ENCODE data around the gene ERCC4.

Gene ERCC4

DNA sequence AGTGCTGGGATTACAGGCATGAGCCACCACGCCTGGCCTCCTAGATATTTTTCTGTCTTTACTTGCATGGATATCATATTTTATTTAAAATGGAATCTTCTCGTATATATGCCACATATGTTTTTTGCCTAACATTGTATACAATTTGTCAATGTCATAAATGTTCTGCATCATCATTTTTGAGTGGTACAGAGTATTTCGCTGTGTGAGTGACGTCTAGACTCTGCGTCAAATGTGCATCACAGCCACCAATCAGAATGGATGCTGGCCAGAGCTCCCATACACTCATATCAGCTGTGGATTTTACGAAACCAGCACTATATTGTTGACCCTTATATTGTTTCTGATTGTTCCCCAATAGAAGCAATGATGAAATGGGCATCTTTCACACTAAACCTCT, 57.2 kb downstream of the ERCC4 start:
- DNase-seq (ENCODE audit: low read depth), result no peak
- TF ChIP-seq, protein P1, sequence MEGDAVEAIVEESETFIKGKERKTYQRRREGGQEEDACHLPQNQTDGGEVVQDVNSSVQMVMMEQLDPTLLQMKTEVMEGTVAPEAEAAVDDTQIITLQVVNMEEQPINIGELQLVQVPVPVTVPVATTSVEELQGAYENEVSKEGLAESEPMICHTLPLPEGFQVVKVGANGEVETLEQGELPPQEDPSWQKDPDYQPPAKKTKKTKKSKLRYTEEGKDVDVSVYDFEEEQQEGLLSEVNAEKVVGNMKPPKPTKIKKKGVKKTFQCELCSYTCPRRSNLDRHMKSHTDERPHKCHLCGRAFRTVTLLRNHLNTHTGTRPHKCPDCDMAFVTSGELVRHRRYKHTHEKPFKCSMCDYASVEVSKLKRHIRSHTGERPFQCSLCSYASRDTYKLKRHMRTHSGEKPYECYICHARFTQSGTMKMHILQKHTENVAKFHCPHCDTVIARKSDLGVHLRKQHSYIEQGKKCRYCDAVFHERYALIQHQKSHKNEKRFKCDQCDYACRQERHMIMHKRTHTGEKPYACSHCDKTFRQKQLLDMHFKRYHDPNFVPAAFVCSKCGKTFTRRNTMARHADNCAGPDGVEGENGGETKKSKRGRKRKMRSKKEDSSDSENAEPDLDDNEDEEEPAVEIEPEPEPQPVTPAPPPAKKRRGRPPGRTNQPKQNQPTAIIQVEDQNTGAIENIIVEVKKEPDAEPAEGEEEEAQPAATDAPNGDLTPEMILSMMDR (IDR thresholded peaks at IDR 0.05; ENCODE audit: insufficient read depth, low read depth, low read length, missing control alignments), result no peak
- H3K4me3 ChIP-seq (ENCODE audit: low read length), result no peak overlapping the region

DNA sequence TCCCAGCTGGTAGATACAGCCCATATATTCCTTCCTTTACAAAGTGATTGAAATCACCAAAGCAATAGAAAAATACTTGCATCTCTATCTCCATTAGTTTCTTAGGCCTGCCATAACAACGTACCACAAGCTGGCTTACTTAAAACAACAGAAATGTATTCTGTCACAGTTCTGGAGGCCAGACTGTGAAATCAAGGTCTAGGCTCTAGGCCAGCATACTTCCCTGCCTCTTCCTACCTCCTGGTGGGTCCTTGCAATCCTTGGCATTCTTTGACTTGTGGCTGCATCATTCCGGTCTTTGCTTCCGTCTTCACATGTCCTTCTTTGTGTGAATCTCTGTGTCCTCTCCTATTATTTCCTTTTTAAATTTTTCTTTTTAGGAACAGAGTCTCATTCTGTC, 62.5 kb downstream of the ERCC4 start:
- no peak overlapping the region for H3K4me3 ChIP-seq (ENCODE audit: low read length)
- TF ChIP-seq, protein P1 (IDR thresholded peaks at IDR 0.05; ENCODE audit: insufficient read depth, low read depth, low read length, missing control alignments), result no peak
- no peak for DNase-seq (ENCODE audit: low read depth)

DNA sequence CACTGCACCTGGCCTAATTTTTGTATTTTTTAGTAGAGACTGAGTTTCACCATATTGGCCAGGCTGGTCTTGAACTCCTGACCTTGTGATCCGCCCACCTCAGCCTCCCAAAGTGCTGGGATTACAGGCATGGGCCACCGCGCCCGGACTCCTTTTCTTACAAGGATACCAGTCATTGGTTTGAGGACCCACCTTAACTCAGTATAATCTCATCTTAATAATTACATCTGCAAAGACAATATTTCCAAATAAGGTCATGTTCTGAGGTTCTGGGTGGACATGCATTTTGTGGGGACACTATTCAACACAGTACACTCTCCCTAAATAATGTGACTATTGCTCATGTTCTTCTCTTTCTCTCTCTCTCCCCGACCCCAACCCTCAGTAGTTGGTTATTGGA, 63.7 kb downstream of the ERCC4 start:
- no peak for DNase-seq (ENCODE audit: low read depth)
- no peak overlapping the region for H3K4me3 ChIP-seq (ENCODE audit: low read length)
- TF ChIP-seq, protein P1 (IDR thresholded peaks at IDR 0.05; ENCODE audit: insufficient read depth, low read depth, low read length, missing control alignments), result no peak

DNA sequence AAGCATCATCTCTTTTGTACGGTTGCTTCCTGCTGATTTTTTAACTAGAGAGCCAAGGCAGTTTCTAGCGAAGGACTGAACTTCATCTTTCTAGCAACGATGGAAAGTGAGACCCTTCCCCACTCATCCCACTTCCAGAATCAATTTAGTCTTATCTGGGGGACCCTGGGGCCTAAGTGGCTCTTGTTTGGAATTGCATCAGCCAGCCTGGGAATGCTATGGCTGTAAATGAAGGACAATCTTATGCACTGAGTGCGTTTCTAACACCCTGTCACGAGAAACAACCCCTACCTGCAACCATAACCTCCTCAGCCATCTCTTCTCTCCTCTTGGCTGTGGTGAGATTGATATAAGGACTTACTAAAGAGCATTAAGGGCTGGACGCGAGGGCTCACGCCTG, 64.8 kb downstream of the ERCC4 start:
- TF ChIP-seq, protein P1 (IDR thresholded peaks at IDR 0.05; ENCODE audit: insufficient read depth, low read depth, low read length, missing control alignments), result no peak
- no peak for DNase-seq (ENCODE audit: low read depth)
- H3K4me3 ChIP-seq (ENCODE audit: low read length), result no peak overlapping the region

DNA sequence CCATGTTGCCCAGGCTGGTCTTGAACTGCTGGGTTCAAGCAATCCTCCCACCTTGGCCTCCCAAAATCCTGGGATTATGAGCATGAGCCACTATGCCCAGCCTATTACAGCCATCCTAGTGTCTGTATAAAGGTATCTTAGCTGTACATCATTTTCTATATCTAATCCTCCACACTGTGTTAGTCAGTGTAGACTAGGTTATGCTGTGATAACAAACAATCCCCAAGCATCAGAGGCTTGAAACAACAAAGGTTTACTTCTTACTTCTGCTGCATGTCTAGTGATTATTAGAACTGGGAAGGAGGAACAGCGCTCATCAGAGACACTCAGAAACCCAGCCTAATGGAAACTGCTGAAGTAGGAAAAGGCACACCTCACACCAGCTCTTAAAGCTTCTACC, 68.1 kb downstream of the ERCC4 start:
- TF ChIP-seq, protein P1 (IDR thresholded peaks at IDR 0.05; ENCODE audit: insufficient read depth, low read depth, low read length, missing control alignments), result no peak
- no peak overlapping the region for H3K4me3 ChIP-seq (ENCODE audit: low read length)
- DNase-seq (ENCODE audit: low read depth), result no peak

DNA sequence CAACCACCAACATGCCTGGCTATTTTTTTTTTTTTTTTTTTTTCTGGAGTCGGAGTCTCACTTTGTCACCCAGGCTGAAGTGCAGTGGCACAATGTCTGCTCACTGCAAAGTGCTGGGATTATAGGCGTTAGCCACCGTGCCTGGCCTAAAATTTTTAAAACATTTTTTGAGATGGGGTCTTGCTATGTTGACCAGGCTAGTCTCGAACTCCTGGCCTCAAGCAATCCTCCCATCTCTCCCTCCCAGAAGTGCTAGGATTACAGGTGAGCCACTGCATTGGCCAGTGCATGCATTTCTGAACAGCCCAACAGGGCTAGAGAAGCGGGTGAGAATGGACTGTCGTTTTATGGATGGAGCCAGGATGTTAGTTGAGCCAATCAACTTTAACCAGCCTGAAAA, 72.4 kb downstream of the ERCC4 start:
- TF ChIP-seq, protein P1 (IDR thresholded peaks at IDR 0.05; ENCODE audit: insufficient read depth, low read depth, low read length, missing control alignments), result no peak
- no peak for DNase-seq (ENCODE audit: low read depth)
- no peak overlapping the region for H3K4me3 ChIP-seq (ENCODE audit: low read length)

DNA sequence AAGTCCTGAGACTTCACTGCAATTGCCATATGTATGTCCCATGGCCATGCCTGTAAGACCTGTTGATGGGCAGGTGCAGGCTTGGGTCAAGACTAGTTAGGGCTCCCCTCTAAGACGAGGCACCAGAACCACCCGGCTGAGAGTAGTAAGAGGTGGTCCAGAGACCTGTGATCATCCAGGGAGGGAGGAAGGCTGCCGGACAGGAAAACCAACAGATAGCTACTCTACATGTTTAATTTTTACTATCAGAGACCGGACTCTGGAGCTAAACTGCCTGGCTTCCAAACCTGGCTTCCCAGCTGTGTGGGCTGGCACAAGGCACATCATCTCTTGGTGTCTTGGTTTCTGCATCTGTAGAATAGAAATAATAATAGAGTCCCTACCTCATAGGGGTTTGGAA, 73.0 kb downstream of the ERCC4 start:
- no peak for DNase-seq (ENCODE audit: low read depth)
- TF ChIP-seq, protein P1 (IDR thresholded peaks at IDR 0.05; ENCODE audit: insufficient read depth, low read depth, low read length, missing control alignments), result no peak
- no peak overlapping the region for H3K4me3 ChIP-seq (ENCODE audit: low read length)
